ENCODE data around the gene LRP8.

LRP8 gene

GRCh38 chr1:53339736-53340635 lies 12.1 kb upstream of the LRP8 start:
- no peak for DNase-seq

DNA sequence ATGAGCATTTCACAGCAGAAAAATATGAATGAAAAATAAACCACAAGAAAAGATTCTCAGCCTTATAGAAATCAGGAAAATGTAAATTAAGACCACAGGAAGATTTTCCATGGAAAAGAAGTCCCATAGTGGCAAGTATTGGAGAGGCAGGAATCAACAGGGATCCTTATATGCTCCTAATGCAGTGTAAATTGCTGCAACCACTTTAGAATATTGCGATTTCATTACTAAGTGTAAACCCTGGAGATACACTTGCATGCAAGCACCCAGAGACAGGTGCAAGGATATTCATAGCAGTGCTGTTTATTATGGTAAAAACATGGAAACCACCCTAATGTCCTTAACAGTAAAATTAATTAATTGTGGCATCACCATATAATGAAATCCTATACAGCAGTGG lies 10.6 kb upstream of the LRP8 start:
- DNase-seq: no peak

DNA sequence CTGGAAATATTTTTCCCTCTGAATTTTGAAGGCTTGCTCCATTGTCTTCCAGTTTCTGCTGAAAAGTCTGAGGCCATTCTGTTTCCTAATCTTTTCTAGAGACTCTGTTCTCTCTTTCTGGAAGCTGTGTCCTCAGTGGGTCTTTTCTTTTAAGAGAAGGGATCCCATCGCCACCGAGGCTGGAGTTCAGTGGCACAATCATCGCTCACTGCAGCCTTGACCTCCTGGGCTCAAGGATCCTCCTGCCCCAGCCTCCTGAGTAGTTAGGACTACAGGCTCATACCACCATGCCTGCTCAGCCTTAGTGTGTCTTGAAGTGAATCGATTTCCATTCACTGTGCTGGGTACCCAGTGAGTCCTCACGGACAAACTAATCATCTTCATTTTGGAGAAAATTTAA lies 9.6 kb upstream of the LRP8 start:
- DNase-seq: no peak

- no peak for DNase-seq
Observed at GRCh38 chr1:53336146-53336545, 8.3 kb upstream of the LRP8 start.

DNA sequence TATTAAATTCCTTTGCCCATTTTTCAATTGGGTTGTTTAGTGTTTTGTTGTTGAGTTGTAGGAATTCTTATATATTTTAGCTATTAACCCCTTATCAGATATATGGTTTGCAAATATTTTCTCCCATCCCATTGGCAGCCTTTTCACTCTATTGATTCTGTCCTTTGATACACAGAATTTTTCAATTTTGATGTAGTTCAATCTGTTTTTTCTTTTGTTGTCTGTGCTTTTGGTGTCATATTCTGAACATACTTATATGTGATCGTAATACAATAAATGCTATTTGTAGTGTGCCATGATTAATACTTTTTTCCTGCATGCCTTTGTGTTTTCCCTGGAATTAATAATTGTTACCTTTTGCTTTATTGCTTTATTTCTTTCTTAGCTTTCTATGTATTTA lies 7.8 kb upstream of the LRP8 start:
- DNase-seq: no peak

DNA sequence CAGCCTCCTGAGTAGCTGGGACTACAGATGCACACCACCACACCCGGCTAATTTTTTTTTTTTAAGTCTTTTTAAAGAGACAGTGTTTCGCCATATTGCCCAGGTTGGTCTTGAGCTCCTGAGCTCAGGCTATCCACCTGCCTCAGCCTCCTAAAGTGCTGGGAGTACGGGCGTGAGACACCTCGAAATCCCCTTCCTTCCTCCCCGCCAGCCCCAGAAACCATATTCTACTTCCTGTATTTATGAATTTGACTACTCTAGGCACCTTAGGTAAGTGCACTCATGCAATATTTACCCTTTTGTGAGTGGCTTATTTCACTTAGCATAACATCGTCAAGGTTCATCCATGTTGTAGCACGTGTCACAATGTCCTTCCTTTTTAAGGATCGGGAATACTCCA lies 6.9 kb upstream of the LRP8 start:
- DNase-seq: no peak

DNA sequence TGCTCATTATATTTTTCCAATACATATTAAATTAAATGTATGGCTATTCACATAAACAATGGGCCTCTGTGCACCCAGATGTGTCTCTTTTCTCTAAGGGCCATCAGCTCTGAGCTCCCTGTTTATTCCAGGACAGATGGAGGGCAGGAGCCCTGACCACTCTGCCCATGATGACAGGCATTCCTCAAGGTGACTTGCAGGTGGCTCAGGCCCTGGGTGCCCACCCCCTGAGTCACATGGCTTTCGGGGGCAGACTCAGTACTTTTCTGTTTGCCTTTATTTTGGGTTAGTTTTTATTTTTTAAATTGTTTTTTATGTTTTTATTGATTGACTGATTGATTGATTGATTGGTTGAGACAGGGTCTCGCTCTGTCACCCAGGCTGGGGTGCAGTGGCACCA lies 6.4 kb upstream of the LRP8 start:
- DNase-seq: no peak

GRCh38 chr1:53332833-53333232 lies 5.0 kb upstream of the LRP8 start:
- DNase-seq: no peak

- DNase-seq: no peak
Observed at GRCh38 chr1:53332186-53332564, 4.3 kb upstream of the LRP8 start.

GRCh38 chr1:53331446-53332185 lies 3.7 kb upstream of the LRP8 start:
- DNase-seq: no peak

GRCh38 chr1:53330819-53331218 lies 2.9 kb upstream of the LRP8 start:
- no peak for DNase-seq

DNA sequence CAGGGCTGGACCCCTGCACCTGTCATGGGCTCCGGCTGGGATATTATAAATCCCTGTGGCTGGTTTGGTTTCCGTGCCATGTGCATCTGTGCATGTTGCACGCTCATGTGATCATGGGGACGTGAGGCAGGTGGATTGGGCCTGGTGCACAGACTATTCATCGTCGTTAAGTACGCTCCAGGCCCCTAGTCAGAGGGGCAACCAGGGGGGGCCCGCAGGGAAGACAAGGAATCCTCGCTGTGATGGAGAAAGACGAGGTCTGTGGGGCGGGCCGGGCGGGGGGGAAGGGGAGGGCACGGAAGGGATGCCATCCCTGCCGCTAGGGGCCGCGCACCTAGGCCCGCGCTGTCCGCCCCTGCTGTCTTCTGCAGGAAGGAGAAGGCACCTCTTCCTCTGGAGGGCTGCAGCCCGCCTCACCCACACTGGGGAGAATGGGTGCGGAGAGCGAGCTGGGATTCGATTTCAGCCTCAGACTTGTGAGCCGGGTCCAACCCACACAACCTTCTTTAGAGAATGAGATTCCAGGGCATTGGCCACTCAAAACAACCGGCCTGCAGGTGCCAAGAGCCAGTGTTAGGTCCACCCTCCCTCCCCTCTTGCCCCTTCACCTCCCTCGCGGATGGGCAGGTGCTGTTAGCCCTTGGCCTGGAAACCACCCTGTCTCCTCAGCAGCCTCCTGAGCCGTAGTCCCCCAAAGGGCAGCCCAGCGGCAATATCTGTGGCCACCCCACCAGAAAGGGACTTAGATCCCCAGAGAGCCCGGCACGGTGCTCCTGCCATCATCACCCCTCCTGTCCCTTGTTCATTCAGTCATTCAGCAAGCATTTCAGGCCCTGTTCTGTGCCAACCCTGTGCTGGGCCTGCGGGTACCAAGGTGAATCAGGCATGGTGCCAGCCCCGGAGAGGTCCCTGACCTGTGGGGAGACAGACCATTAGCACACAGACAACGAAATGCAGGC lies 950 bp upstream of the LRP8 start:
- DNase-seq: peak; percentile 37

DNA sequence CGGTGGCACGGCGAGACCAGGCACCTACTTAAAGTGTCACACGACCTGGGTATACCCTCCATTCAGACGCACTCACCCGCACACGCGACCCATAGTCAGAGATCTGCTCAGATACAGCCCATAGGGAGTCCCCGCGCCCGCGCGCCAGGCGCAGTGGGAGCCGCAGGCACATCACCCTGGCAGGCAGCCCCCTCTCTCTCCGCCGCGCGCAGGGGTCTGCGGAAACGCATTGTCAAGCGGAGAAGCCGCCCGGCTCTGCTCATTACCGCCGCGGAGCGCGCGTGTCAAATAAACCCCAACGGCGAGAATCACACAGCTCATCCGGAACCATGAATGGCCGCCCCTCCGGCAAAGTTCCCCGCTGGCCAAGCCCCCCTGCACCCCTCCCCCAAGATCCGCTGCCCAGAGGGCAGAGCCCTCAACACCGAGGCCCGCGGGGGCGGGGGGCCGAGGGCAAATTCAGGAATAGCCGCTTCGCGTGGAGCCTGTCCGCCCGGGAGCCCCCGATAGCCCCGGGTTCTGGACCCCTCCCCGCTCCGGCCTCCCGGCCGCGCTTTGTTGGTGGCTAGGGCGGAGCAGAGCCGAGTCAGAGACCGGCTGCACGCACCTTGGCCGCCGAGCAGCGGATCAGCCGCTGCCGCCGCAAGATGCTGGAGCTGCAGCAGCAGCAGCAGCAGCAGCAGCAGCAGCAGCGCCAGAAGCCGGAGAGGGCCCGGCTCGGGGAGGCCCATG lies 522 bp downstream of the LRP8 start:
- peak; percentile 72 for DNase-seq

DNA sequence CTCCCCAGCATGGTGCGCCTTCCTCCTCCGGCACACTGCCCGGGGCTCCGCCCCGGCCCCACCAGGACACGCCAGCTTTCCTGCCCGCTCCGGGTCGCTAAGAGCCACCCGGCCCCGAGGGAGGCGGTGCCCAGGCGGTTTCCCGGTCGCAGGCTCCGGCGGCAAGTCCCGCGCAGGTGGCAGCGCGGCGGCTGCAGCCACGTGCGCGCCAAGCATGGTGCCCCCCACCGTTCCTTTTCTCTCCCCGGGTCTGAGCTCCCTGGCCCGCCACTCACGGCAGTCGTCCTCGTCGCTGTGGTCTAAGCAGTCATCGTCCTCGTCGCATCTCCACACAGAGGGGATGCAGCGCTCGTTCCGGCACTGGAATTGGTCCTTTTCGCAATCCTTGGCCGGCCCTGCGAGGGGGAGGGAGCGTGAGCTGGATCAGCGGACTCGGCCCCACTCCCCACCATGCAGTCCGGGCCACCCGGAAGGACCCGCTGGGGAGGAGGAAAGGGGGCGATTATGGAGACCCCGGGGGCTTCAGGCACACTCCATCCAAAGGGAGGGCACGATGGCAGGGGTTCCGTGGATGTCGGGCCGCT lies 1.2 kb downstream of the LRP8 start:
- peak; percentile 70 for DNase-seq

DNA sequence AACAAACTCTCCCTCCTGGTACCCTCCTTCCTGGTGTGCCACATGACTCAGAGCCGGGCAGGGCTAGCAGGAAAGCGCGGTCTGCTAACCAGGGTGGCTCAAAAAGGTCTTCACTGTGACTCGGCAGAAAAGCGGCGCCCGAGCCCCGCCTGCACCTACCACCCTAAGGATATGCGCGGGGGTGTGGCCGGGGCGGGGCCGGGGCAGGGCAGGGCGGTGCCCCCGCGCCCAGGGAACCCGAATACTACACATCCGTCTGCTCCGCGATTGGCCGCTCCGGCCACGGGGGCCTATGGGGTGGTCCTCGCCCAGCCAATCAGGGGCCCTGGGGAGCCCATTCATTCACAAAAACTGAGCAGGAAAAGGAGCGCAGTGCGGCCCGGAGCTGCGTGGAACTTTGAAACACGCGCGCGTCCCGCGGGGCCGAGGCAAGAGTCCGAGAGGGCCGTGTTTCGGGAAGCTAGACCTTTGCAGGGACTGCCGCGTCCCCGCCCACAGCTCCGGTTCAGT lies 1.7 kb downstream of the LRP8 start:
- peak; percentile 71 for DNase-seq

GRCh38 chr1:53325326-53326087 lies 2.4 kb downstream of the LRP8 start:
- no peak for DNase-seq

- DNase-seq: no peak
Observed at GRCh38 chr1:53324728-53325297, 3.1 kb downstream of the LRP8 start.

DNA sequence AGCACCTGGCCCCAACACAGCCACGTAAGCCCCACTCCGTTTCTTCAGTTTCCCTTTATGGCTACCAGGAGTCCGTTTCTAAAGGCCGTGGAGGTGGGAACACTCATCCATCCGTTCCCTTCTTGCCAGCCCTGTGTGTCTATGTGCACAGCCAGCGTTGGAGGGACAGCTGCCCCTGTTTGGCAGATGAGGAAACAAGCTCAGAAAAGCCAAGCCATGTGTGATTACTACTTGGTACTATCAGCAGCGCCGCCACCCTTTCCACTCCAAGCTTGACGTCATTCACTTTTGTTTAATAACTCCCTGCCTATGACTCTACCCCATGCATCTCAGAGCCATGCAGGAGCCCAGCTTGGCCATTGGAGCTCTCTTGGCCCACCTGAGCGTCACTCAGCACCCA lies 3.5 kb downstream of the LRP8 start:
- DNase-seq: no peak

- DNase-seq: no peak
Observed at GRCh38 chr1:53323316-53323715, 4.6 kb downstream of the LRP8 start.

All from right kidney (tissue), 1 donor.